OCI-LY1 (cell line): Measurements from ENCODE around the gene ISOC1.

Experiments
- H2AFZ ChIP-seq: fragments of 200-600 bp; sonication (generic), shearing (Covaris generic); 2 replicates; pipeline ENCODE4 v1.6.0; 2014; ENCODE audit warnings: antibody characterized with exemption, mild to moderate bottlenecking, low read length
- H3F3A ChIP-seq: fragments of 200-600 bp; sonication (generic), shearing (Covaris generic); 2 replicates; pipeline ENCODE4 v1.6.0; 2014; ENCODE audit warnings: mild to moderate bottlenecking, antibody characterized with exemption, low read length, moderate library complexity; ENCODE audit not compliant: insufficient read depth
- H3K27ac ChIP-seq: fragments of 200-600 bp; sonication (generic); 2 replicates; pipeline ENCODE4 v1.5.1; 2014; ENCODE audit warnings: low read length, mixed run types, mild to moderate bottlenecking, low read depth; ENCODE audit not compliant: poor library complexity, severe bottlenecking
- H3K27me3 ChIP-seq: fragments of 200-600 bp; sonication (generic); 2 replicates; pipeline ENCODE4 v1.6.0; 2014; ENCODE audit warnings: antibody characterized with exemption, mild to moderate bottlenecking, low read length, moderate library complexity; ENCODE audit not compliant: insufficient read depth
- H3K36me3 ChIP-seq: fragments of 200-600 bp; sonication (generic); 2 replicates; pipeline ENCODE4 v1.6.1; 2014; ENCODE audit warnings: mild to moderate bottlenecking, antibody characterized with exemption, low read length, moderate library complexity, mixed read lengths; ENCODE audit not compliant: insufficient read depth
- H3K4me1 ChIP-seq: fragments of 200-600 bp; sonication (generic); 2 replicates; pipeline ENCODE4 v1.5.1; 2014; ENCODE audit warnings: mild to moderate bottlenecking, low read length, moderate library complexity; ENCODE audit not compliant: insufficient read depth, severe bottlenecking
- H3K4me2 ChIP-seq: fragments of 200-600 bp; sonication (generic), shearing (Covaris generic); 2 replicates; pipeline ENCODE4 v1.6.1; 2014; ENCODE audit warnings: low read length
- H3K4me3 ChIP-seq: fragments of 200-600 bp; sonication (generic); 2 replicates; pipeline ENCODE4 v1.5.1; 2014; ENCODE audit warnings: low read length, low read depth, mild to moderate bottlenecking, mixed read lengths; ENCODE audit not compliant: poor library complexity, severe bottlenecking
- H3K79me2 ChIP-seq: fragments of 200-600 bp; shearing (Covaris generic); 2 replicates; pipeline ENCODE4 v1.6.1; 2016; ENCODE audit warnings: mixed run types, low read length, mixed read lengths; ENCODE audit not compliant: insufficient read depth
- H3K9ac ChIP-seq: fragments of 200-600 bp; sonication (generic), shearing (Covaris generic); 2 replicates; pipeline ENCODE4 v1.6.1; 2014; ENCODE audit warnings: mild to moderate bottlenecking, low read length, mixed read lengths
- H3K9me2 ChIP-seq: fragments of 200-600 bp; sonication (generic), shearing (Covaris generic); 2 replicates; pipeline ENCODE4 v1.6.1; 2014; ENCODE audit warnings: low read depth, mild to moderate bottlenecking, low read length, mixed read lengths
- H3K9me3 ChIP-seq: fragments of 200-600 bp; shearing (Covaris generic); 2 replicates; pipeline ENCODE4 v1.6.1; 2014; ENCODE audit warnings: low read length, mixed read lengths
- H4K20me1 ChIP-seq: fragments of 200-600 bp; sonication (generic), shearing (Covaris generic); 2 replicates; pipeline ENCODE4 v1.6.0; 2016; ENCODE audit warnings: mild to moderate bottlenecking, low read length; ENCODE audit not compliant: insufficient read depth
- EZH2 ChIP-seq: fragments of 200-600 bp; sonication (generic), shearing (Covaris generic); IDR thresholded peaks from 2 replicates; pipeline ENCODE4 v1.8.0; 2017; ENCODE audit warnings: borderline replicate concordance, mixed run types, mild to moderate bottlenecking, antibody characterized with exemption, low read length, moderate library complexity, mixed read lengths
- TF ChIP-seq, protein P1 (sequence below): fragments of 200-600 bp; sonication (generic), shearing (Covaris generic); IDR thresholded peaks from 2 replicates; pipeline ENCODE4 v1.5.1; 2017; ENCODE audit warnings: mild to moderate bottlenecking, antibody characterized with exemption, low read length, moderate library complexity, mixed read lengths

The ISOC1 gene

DNA sequence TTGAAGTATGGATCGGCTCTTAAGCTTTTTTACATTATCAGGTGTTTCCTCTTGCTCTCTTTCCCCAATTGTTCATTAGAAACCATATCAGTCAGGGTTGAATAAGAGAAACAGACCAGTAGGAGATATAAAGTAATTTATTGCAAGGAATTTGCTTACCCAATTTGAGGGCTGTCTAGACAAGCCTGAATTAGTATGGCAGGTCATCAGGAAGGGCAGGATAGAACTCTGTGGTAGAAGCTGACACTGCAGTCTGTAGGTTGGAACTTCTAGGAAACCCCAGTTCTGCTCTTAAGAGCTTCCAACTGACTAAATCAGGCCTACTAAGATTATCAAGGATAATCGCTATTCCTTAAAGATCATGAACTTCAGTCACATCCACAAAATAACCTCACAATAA lies 24.3 kb downstream of the ISOC1 start:
- Histone ChIP-seq H3K9me2 (no peaks in the 10 kb centered on the region), H3K9me3 (no peaks in the 10 kb centered on the region), H2AFZ (no peak overlapping the region), H3K9ac (no peak overlapping the region), H3K4me2 (no peak overlapping the region), H3K4me3 (no peak overlapping the region), H3K27me3 (no peaks in the 10 kb centered on the region), H3K79me2 (no peaks in the 10 kb centered on the region), H3F3A (no peaks in the 10 kb centered on the region), H4K20me1 (no peaks in the 10 kb centered on the region), H3K27ac (no peak overlapping the region), H3K36me3 (no peaks in the 10 kb centered on the region; the same call in 1 of the 2 replicates), H3K4me1 (peaks cover 8% of the 10 kb centered on the region)
- TF ChIP-seq, protein P1, sequence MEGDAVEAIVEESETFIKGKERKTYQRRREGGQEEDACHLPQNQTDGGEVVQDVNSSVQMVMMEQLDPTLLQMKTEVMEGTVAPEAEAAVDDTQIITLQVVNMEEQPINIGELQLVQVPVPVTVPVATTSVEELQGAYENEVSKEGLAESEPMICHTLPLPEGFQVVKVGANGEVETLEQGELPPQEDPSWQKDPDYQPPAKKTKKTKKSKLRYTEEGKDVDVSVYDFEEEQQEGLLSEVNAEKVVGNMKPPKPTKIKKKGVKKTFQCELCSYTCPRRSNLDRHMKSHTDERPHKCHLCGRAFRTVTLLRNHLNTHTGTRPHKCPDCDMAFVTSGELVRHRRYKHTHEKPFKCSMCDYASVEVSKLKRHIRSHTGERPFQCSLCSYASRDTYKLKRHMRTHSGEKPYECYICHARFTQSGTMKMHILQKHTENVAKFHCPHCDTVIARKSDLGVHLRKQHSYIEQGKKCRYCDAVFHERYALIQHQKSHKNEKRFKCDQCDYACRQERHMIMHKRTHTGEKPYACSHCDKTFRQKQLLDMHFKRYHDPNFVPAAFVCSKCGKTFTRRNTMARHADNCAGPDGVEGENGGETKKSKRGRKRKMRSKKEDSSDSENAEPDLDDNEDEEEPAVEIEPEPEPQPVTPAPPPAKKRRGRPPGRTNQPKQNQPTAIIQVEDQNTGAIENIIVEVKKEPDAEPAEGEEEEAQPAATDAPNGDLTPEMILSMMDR, result no peak
- no peak for TF ChIP-seq EZH2

DNA sequence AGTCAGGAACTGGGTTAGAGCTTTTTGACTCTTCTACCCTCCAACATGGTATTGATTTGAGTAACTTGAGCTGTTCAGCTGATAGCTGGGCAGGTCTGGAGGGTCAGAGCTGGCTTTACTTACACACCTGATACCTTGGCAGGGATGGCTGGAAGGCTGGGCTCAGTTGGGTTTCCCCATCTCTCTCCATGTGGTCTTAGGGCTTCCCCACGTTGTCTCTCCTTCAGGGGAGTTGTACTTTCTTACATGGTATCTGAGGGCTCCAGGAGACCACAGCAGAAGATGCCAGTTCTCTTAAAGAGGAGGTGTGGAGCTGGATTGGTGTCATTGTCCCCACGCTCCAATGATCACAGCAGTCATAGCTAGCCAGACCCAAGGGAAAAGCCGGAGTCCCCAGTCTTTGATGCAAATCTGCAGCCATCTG lies 25.6 kb downstream of the ISOC1 start:
- H3K4me3 ChIP-seq, result no peak overlapping the region
- H3K9me3 ChIP-seq, result no peaks in the 10 kb centered on the region
- no peak overlapping the region for H2AFZ ChIP-seq
- H3K4me1 ChIP-seq, result peaks cover 20% of the 10 kb centered on the region
- no peak overlapping the region for H3K9ac ChIP-seq
- no peaks in the 10 kb centered on the region for H4K20me1 ChIP-seq
- no peaks in the 10 kb centered on the region for H3K27me3 ChIP-seq
- H3F3A ChIP-seq, result no peaks in the 10 kb centered on the region
- no peak overlapping the region for H3K27ac ChIP-seq
- TF ChIP-seq, protein P1, result no peak
- TF ChIP-seq EZH2, result no peak
- H3K79me2 ChIP-seq, result no peaks in the 10 kb centered on the region
- H3K9me2 ChIP-seq, result no peaks in the 10 kb centered on the region
- H3K36me3 ChIP-seq, result no peaks in the 10 kb centered on the region; the same call in 1 of the 2 replicates
- H3K4me2 ChIP-seq, result no peak overlapping the region

DNA sequence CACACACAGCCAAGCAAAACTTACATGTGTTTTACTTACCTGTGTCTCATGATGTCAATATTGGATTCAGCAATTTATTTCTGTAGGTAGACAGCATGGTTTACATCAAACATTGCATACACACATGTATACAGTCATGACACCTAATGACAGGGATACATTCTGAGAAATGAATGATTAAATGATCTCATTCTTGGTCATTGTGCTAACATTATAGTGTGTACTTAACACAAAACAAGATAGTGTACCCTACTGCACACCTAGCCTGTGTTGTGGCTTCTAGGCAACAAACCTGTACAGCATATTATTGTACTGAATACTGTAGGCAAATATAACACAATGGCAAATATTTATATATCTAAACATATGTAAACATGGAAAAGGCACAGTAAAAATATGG lies 28.0 kb downstream of the ISOC1 start:
- Histone ChIP-seq H3K27ac (no peak overlapping the region), H3K9ac (no peak overlapping the region), H3K4me2 (no peak overlapping the region), H3K4me3 (no peak overlapping the region), H3K9me3 (no peaks in the 10 kb centered on the region), H2AFZ (no peak overlapping the region), H3K27me3 (no peaks in the 10 kb centered on the region), H3K36me3 (no peaks in the 10 kb centered on the region), H3K4me1 (peaks cover 33% of the 10 kb centered on the region), H3F3A (no peaks in the 10 kb centered on the region), H3K79me2 (no peaks in the 10 kb centered on the region), H4K20me1 (no peaks in the 10 kb centered on the region), H3K9me2 (no peaks in the 10 kb centered on the region)
- no peak for TF ChIP-seq EZH2
- TF ChIP-seq, protein P1, result no peak
